Measurements from ENCODE around the gene TTC33. TPM values are rescaled to one million over a fixed set of nuclear protein-coding genes. Genes with fewer than 3 reads are reported as not detected.

Gene TTC33
- polyA plus RNA-seq, 1 of the 3 experiments (the other 2 are of a cell fraction), result 2.2 TPM

DNA sequence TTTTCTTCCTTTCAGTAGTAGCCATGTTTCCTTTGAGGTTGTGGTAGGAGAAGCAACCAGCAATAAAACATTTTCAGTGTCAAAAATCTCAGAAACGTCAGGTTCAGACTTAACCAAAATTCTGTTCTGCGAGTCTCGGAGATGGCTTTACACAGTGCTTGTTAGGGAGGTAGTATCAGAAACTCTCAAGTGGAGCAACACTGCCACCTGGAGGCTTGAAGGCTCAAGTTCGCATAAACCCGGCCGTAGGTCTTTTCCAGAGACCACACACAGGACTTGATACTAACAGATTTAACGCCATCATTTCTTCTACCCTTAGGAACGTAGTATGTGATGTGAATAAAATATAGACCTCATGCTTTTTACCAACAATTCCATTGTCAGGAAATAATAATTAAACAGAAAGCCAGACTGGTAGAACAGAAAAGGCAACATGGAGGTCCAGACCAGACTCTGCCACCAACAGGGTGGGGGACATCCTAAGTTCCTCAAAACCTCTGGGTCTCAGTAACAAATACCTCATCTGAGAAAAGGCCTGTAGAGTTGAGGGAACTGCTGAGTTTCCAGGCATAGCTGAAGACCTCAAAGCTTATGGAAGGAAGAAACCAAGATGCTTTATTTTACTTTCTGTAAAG, 67.5 kb downstream of the TTC33 start:
- Histone ChIP-seq H4K20me1 (ENCODE audit: insufficient read depth) (no peaks in the 10 kb centered on the region), H3K4me3 (ENCODE audit: low read depth in 2 of 2, low read length in 1 of 2) (no peak overlapping the region; a peak in 1 of 4 replicates), H3F3A (replicated peaks; ENCODE audit: insufficient read depth) (peaks cover 14% of the 10 kb centered on the region), H3K9me3 (no peaks in the 10 kb centered on the region), H3K9ac (no peak overlapping the region), H3K36me3 (replicated peaks in 1 of 2; ENCODE audit: control insufficient read depth in 1 of 2, insufficient read depth in 2 of 2, low read length in 1 of 2) (no peaks in the 10 kb centered on the region), H3K27ac (ENCODE audit: low read depth in 2 of 2, low read length in 1 of 2) (no peak overlapping the region), H3K9me2 (no peaks in the 10 kb centered on the region), H3K4me1 (ENCODE audit: control insufficient read depth in 1 of 2, insufficient read depth in 2 of 2, low read depth in 1 of 2, low read length in 1 of 2) (no peaks in the 10 kb centered on the region; a peak in 1 of 4 replicates), H3K4me2 (0 out of 2 replicates have a peak overlapping the region, but pooled peaks have one; percentile 12), H3K27me3 (ENCODE audit: insufficient read depth) (peaks cover 9% of the 10 kb centered on the region; the same call in 1 of the 2 replicates), H2AFZ (ENCODE audit: low read depth) (peak overlapping the region; percentile 62; the same call in 1 of the 2 replicates), H3K79me2 (ENCODE audit: insufficient read depth) (no peaks in the 10 kb centered on the region)
- WGBS (ENCODE audit: low lambda C conversion rate), result under 1% methylated on average over 8 of the region's 8 CpGs
- peak; percentile 76 for DNase-seq
- TF ChIP-seq YY1 (IDR thresholded peaks at IDR 0.05; ENCODE audit: low read depth) (no peak), SMC3 (IDR thresholded peaks at IDR 0.05; ENCODE audit: low read depth, low read length) (peak; percentile 90), FOXM1 (IDR thresholded peaks at IDR 0.05; ENCODE audit: low read depth) (no peak), TEAD4 (IDR thresholded peaks at IDR 0.05; ENCODE audit: borderline replicate concordance, insufficient read depth) (no peak), IRF3 (IDR thresholded peaks at IDR 0.05; ENCODE audit: low read depth, low read length) (no peak), FOSL2 (IDR thresholded peaks at IDR 0.05; ENCODE audit: borderline replicate concordance, low read depth) (no peak), EP300 (IDR thresholded peaks at IDR 0.05; ENCODE audit: borderline replicate concordance in 1 of 2, low read depth in 1 of 2, low read length in 1 of 2) (no peak), GATA2 (CRISPR knock-in tag; IDR thresholded peaks at IDR 0.05) (no peak), RFX5 (IDR thresholded peaks at IDR 0.05; ENCODE audit: low read length) (no peak), RAD21 (IDR thresholded peaks at IDR 0.05; ENCODE audit: low read length) (peak; percentile 97), ELF1 (IDR thresholded peaks at IDR 0.05) (no peak)
- TF ChIP-seq, protein P1, sequence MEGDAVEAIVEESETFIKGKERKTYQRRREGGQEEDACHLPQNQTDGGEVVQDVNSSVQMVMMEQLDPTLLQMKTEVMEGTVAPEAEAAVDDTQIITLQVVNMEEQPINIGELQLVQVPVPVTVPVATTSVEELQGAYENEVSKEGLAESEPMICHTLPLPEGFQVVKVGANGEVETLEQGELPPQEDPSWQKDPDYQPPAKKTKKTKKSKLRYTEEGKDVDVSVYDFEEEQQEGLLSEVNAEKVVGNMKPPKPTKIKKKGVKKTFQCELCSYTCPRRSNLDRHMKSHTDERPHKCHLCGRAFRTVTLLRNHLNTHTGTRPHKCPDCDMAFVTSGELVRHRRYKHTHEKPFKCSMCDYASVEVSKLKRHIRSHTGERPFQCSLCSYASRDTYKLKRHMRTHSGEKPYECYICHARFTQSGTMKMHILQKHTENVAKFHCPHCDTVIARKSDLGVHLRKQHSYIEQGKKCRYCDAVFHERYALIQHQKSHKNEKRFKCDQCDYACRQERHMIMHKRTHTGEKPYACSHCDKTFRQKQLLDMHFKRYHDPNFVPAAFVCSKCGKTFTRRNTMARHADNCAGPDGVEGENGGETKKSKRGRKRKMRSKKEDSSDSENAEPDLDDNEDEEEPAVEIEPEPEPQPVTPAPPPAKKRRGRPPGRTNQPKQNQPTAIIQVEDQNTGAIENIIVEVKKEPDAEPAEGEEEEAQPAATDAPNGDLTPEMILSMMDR (IDR thresholded peaks at IDR 0.05), result peak; percentile 88
- ChIA-PET POLR2A (no interaction called here), CTCF (interaction anchor here (0.6 to 1.8 kb wide), 10 partner anchors 8 to 1107 kb away, joined by 3 to 6 read pairs (median 3); partner anchors contain the start of gene PTGER4)

GRCh38 chr5:40687321-40687720, 68.4 kb downstream of the TTC33 start:
- no peaks in the 10 kb centered on the region for H4K20me1 ChIP-seq (ENCODE audit: insufficient read depth)
- H3K4me2 ChIP-seq, result no peak overlapping the region
- no peak overlapping the region for H2AFZ ChIP-seq (ENCODE audit: low read depth)
- no peaks in the 10 kb centered on the region for H3K36me3 ChIP-seq (replicated peaks in 1 of 2; ENCODE audit: control insufficient read depth in 1 of 2, insufficient read depth in 2 of 2, low read length in 1 of 2)
- DNase-seq, result no peak
- no peak overlapping the region for H3K4me3 ChIP-seq (ENCODE audit: low read depth in 2 of 2, low read length in 1 of 2)
- no peaks in the 10 kb centered on the region for H3K79me2 ChIP-seq (ENCODE audit: insufficient read depth)
- POLR2A ChIA-PET, result no interaction called here
- H3K9me3 ChIP-seq, result no peaks in the 10 kb centered on the region
- peaks cover 14% of the 10 kb centered on the region for H3F3A ChIP-seq (replicated peaks; ENCODE audit: insufficient read depth)
- H3K9ac ChIP-seq, result no peak overlapping the region
- H3K27ac ChIP-seq (ENCODE audit: low read depth in 2 of 2, low read length in 1 of 2), result no peak overlapping the region
- no peaks in the 10 kb centered on the region; a peak in 1 of 4 replicates for H3K4me1 ChIP-seq (ENCODE audit: control insufficient read depth in 1 of 2, insufficient read depth in 2 of 2, low read depth in 1 of 2, low read length in 1 of 2)
- CTCF ChIA-PET, result interaction anchor here (2.4 kb wide), 1 partner anchor 739 kb away, joined by 18 read pairs; no protein-coding TSS in a partner anchor
- peaks cover 14% of the 10 kb centered on the region for H3K27me3 ChIP-seq (ENCODE audit: insufficient read depth)
- WGBS (ENCODE audit: low lambda C conversion rate), result 54% methylated on average over 7 of the region's 7 CpGs
- H3K9me2 ChIP-seq, result no peaks in the 10 kb centered on the region
- TF ChIP-seq FOXM1 (IDR thresholded peaks at IDR 0.05; ENCODE audit: low read depth) (no peak), EP300 (IDR thresholded peaks at IDR 0.05; ENCODE audit: borderline replicate concordance in 1 of 2, low read depth in 1 of 2, low read length in 1 of 2) (no peak), SIN3A (IDR thresholded peaks at IDR 0.05; ENCODE audit: borderline replicate concordance, low read depth, low read length) (no peak), NRF1 (IDR thresholded peaks at IDR 0.05; ENCODE audit: low read depth, low read length) (no peak), MEF2A (IDR thresholded peaks at IDR 0.05; ENCODE audit: borderline replicate concordance, low read depth) (no peak), RAD21 (IDR thresholded peaks at IDR 0.05; ENCODE audit: low read length) (no peak)
- TF ChIP-seq, protein P2, sequence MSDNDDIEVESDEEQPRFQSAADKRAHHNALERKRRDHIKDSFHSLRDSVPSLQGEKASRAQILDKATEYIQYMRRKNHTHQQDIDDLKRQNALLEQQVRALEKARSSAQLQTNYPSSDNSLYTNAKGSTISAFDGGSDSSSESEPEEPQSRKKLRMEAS (IDR thresholded peaks at IDR 0.05; ENCODE audit: low read depth), result no peak
- TF ChIP-seq, protein P3, sequence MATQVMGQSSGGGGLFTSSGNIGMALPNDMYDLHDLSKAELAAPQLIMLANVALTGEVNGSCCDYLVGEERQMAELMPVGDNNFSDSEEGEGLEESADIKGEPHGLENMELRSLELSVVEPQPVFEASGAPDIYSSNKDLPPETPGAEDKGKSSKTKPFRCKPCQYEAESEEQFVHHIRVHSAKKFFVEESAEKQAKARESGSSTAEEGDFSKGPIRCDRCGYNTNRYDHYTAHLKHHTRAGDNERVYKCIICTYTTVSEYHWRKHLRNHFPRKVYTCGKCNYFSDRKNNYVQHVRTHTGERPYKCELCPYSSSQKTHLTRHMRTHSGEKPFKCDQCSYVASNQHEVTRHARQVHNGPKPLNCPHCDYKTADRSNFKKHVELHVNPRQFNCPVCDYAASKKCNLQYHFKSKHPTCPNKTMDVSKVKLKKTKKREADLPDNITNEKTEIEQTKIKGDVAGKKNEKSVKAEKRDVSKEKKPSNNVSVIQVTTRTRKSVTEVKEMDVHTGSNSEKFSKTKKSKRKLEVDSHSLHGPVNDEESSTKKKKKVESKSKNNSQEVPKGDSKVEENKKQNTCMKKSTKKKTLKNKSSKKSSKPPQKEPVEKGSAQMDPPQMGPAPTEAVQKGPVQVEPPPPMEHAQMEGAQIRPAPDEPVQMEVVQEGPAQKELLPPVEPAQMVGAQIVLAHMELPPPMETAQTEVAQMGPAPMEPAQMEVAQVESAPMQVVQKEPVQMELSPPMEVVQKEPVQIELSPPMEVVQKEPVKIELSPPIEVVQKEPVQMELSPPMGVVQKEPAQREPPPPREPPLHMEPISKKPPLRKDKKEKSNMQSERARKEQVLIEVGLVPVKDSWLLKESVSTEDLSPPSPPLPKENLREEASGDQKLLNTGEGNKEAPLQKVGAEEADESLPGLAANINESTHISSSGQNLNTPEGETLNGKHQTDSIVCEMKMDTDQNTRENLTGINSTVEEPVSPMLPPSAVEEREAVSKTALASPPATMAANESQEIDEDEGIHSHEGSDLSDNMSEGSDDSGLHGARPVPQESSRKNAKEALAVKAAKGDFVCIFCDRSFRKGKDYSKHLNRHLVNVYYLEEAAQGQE (IDR thresholded peaks at IDR 0.05; ENCODE audit: low read depth, low read length), result no peak
- TF ChIP-seq, protein P1 (IDR thresholded peaks at IDR 0.05), result no peak

All from SK-N-SH (cell line).